Calu3 (cell line): Measurements from ENCODE around the gene ABCC11. TPM values are rescaled to one million over a fixed set of nuclear protein-coding genes. Genes with fewer than 3 reads are reported as not detected.

Experiments
- BruUV-seq: library from RNA; stranded (reverse); fragments of 400-500 nt; replicated peaks from 2 replicates; lab custom pipeline; 2021; lab: Mats Ljungman, UMichigan
- CTCF ChIA-PET: fragments of 300-600 bp; sonication (Branson Sonifier 250); formaldehyde crosslinking; loops from one replicate; lab custom pipeline; 2022; ENCODE audit warnings: antibody characterized with exemption; lab: Charles Lee
- DNase-seq: peaks from one replicate; pipeline ENCODE4 v3.0.0; 2022
- H3K27ac Mint-ChIP-seq: one replicate; pipeline ENCODE4 v1.8.0; 2022; ENCODE audit warnings: mixed read lengths; ENCODE audit not compliant: unreplicated experiment
- H3K27me3 Mint-ChIP-seq: one replicate; pipeline ENCODE4 v1.8.0; 2022; ENCODE audit warnings: mixed read lengths; ENCODE audit not compliant: unreplicated experiment
- H3K36me3 Mint-ChIP-seq: one replicate; pipeline ENCODE4 v1.8.0; 2022; ENCODE audit warnings: mild to moderate bottlenecking, moderate library complexity, mixed read lengths; ENCODE audit not compliant: insufficient read depth, unreplicated experiment
- H3K4me1 Mint-ChIP-seq: one replicate; pipeline ENCODE4 v1.8.0; 2022; ENCODE audit warnings: mild to moderate bottlenecking, low read depth, mixed read lengths; ENCODE audit not compliant: unreplicated experiment
- H3K4me3 Mint-ChIP-seq: one replicate; pipeline ENCODE4 v1.8.0; 2022; ENCODE audit warnings: mild to moderate bottlenecking, low read depth, moderate library complexity, mixed read lengths; ENCODE audit not compliant: unreplicated experiment
- H3K9me3 Mint-ChIP-seq: one replicate; pipeline ENCODE4 v1.8.0; 2022; ENCODE audit warnings: low read depth, mixed read lengths; ENCODE audit not compliant: unreplicated experiment
- CTCF ChIP-seq: fragments of 200-600 bp; IDR thresholded peaks from one replicate; pipeline ENCODE4 v1.8.0; 2022; ENCODE audit warnings: antibody characterized with exemption; ENCODE audit not compliant: unreplicated experiment
- intact Hi-C: fragments of 100-400 bp; cut with micrococcal nuclease; formaldehyde crosslinking; loops from one replicate; pipeline ENCODE4 v1.10.0; 2022; ENCODE audit not compliant: unreplicated experiment
- total RNA-seq: library from RNA; stranded (reverse); gene quantifications from 2 replicates; pipeline ENCODE4 v1.2.3, GENCODE V29; 2022

ABCC11 gene
- total RNA-seq, 1 experiment from 2014 or later: 0.26 TPM

- no peak for TF ChIP-seq CTCF
- no peaks in the 10 kb centered on the region for H3K36me3 Mint-ChIP-seq
- DNase-seq: no peak
- CTCF ChIA-PET: no interaction called here
- peaks cover 22% of the 10 kb centered on the region for H3K4me1 Mint-ChIP-seq
- no peak overlapping the region for H3K4me3 Mint-ChIP-seq
- intact Hi-C loops: no loop called here
- peaks cover 33% of the 10 kb centered on the region for H3K27me3 Mint-ChIP-seq
- H3K9me3 Mint-ChIP-seq: no peaks in the 10 kb centered on the region
- no peak overlapping the region for H3K27ac Mint-ChIP-seq
- no TSS peak for BruUV-seq
Observed at GRCh38 chr16:48206594-48207242, 40.6 kb downstream of the ABCC11 start.

GRCh38 chr16:48204825-48205151 is 42.6 kb downstream of the ABCC11 start:
- H3K36me3 Mint-ChIP-seq: no peaks in the 10 kb centered on the region
- CTCF ChIA-PET: interaction anchor here (1.0 kb wide), 1 partner anchor 12 kb away, joined by 3 read pairs; no protein-coding TSS in a partner anchor
- H3K9me3 Mint-ChIP-seq: no peaks in the 10 kb centered on the region
- DNase-seq: no peak
- no peak overlapping the region for H3K4me3 Mint-ChIP-seq
- intact Hi-C loops: no loop called here
- TF ChIP-seq CTCF: no peak
- H3K4me1 Mint-ChIP-seq: peaks cover 22% of the 10 kb centered on the region
- H3K27me3 Mint-ChIP-seq: peaks cover 33% of the 10 kb centered on the region
- no TSS peak for BruUV-seq
- no peak overlapping the region for H3K27ac Mint-ChIP-seq

- Mint-ChIP-seq H3K27me3 (peaks cover 29% of the 10 kb centered on the region), H3K4me3 (no peak overlapping the region), H3K4me1 (peaks cover 22% of the 10 kb centered on the region), H3K9me3 (no peaks in the 10 kb centered on the region), H3K27ac (no peak overlapping the region), H3K36me3 (no peaks in the 10 kb centered on the region)
- intact Hi-C loops: no loop called here
- BruUV-seq: no TSS peak
- peak; percentile 37 for DNase-seq
- CTCF ChIA-PET: interaction anchor here (1.0 kb wide), 1 partner anchor 11 kb away, joined by 3 read pairs; no protein-coding TSS in a partner anchor
- no peak for TF ChIP-seq CTCF
Observed at GRCh38 chr16:48203974-48204824, 43.1 kb downstream of the ABCC11 start.

- no peak overlapping the region for H3K27ac Mint-ChIP-seq
- peaks cover 16% of the 10 kb centered on the region for H3K4me1 Mint-ChIP-seq
- no peaks in the 10 kb centered on the region for H3K36me3 Mint-ChIP-seq
- no peak for DNase-seq
- peaks cover 4% of the 10 kb centered on the region for H3K27me3 Mint-ChIP-seq
- TF ChIP-seq CTCF: no peak
- no peak overlapping the region for H3K4me3 Mint-ChIP-seq
- intact Hi-C loops: no loop called here
- no TSS peak for BruUV-seq
- CTCF ChIA-PET: interaction anchor here (0.7 kb wide), 1 partner anchor 17 kb away, joined by 3 read pairs; no protein-coding TSS in a partner anchor
- H3K9me3 Mint-ChIP-seq: no peaks in the 10 kb centered on the region
Observed at GRCh38 chr16:48201515-48202201, 45.7 kb downstream of the ABCC11 start.
